HG03354 (cell line): Measurements from ENCODE around the gene EFCAB12.
"Not testable (repeated sequence)": the region's sequence is repeated elsewhere in the genome, so short reads cannot be mapped to it uniquely, and the experiment has no call there.

ENCODE experiments used
- ATAC-seq: cut with Tn5 transposase; IDR thresholded peaks from one replicate; pipeline ENCODE4 v1.9.1; 2021; ENCODE audit warnings: mild to moderate bottlenecking; ENCODE audit not compliant: unreplicated experiment, poor library complexity, severe bottlenecking

EFCAB12 gene

GRCh38 chr3:129378949-129379348, 49.5 kb downstream of the EFCAB12 start:
- no peak for ATAC-seq

GRCh38 chr3:129377615-129378014, 50.8 kb downstream of the EFCAB12 start:
- no peak for ATAC-seq

- ATAC-seq = no peak
Observed at GRCh38 chr3:129375099-129375498, 53.3 kb downstream of the EFCAB12 start.

- no peak for ATAC-seq
Observed at GRCh38 chr3:129371041-129371826, 57.2 kb downstream of the EFCAB12 start.

DNA sequence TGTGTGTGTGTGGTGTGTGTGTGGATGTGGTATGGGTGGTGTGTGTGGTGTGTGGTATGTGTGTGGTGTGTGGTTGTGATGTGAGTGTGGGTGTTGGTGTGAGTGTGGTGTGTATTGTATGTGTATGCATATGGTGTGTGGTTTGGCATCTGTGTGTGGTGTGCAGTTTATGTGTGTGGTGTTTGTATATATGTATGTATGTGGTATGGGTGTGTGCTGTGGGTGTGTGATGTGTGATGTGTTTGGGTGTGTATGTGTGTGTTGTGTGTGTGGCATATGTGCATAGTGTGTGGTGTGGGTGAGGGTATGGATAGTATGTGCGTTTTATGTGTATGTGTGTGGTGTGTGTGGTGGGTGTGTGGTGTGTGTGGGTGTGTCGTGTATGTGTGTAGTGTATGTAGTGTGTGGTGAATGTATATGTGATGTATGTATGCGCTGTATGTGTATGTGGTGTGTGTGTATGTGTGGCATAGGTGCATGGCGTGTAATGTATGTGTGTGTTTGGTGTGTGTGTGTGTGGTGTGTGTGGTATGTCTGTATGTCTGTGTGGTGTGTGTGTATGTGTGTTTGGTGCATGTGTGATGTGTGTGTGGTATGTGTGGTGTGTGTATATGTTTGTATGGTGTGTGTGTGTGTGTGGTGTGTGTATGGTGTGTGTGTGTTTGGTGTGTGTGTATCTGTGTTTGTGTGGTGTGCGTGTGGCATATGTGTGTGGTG, 58.0 kb downstream of the EFCAB12 start:
- ATAC-seq = no peak

- no peak for ATAC-seq
Observed at GRCh38 chr3:129369711-129370110, 58.7 kb downstream of the EFCAB12 start.

DNA sequence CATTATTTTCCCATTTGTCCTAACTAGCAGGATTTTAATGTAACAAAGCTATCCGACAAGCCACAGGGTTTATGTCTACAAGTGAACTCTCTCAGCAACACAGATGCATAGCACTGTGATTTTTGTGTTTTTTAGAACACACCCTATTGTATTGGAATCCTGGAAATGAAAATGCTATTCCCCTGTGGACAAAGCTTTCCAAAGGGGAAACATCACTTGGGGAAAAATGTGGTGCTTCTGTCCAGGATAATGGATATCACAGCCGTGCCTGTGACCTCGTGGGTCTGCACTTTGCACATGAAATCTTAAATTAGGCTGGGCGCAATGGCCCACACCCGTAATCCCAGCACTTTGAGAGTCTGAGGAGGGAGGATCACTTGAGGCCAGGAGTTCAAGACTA, 60.6 kb downstream of the EFCAB12 start:
- ATAC-seq = no peak

- no peak for ATAC-seq
Observed at GRCh38 chr3:129366312-129366831, 62.1 kb downstream of the EFCAB12 start.

DNA sequence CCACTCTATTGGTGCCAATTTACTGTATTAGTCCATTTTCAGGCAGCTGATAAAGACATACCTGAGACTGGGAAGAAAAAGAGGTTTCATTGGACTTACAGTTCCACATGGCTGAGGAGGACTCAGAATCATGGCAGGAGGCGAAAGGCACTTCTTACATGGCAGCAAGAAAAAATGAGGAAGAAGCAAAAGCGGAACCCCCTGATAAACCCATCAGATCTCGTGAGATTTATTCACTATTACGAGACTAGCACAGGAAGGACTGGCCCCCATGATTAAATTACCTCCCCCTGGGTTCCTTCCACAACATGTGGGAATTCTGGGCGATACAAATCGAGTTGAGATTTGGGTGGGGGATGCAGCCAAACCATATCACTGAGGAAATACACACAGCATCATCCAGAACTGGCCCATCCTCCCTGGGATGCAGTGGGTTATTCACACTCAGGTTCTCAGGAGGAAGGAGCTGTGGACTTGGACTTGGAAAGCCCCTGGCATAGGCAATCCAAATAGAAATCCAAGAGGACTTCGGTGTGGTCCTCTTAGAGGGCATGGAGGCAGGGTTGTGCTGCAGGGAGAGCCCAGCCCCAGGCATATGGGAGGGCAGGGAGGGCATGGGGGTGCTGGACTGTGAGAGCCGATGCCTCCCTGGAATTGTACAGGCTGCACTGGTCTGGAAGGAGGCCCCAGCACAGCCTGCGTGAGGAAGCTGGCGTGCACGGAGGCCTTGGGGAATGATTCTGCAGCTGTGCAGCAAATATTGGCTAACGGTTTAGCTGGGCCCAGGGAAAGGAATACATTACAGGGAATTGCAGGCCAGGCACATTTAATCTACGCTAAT, 62.9 kb downstream of the EFCAB12 start:
- no peak for ATAC-seq

DNA sequence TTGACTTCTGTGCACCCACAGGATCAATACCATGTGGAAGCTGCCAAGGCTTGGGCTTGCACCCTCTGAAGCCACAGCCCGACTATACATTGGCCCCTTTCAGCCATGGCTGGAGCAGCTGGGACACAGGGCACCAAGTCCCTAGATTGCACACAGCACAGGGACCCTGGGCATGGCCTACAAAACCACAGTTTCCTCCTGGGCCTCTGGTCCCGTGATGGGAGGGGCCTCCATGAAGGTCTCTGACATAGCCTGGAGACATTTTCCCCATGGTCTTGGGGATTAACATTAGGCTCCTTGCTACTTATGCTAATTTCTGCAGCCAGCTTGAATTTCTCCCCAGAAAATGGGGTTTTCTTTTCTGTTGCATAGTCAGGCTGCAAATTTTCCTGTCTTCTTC, 63.6 kb downstream of the EFCAB12 start:
- not testable (repeated sequence) for ATAC-seq

DNA sequence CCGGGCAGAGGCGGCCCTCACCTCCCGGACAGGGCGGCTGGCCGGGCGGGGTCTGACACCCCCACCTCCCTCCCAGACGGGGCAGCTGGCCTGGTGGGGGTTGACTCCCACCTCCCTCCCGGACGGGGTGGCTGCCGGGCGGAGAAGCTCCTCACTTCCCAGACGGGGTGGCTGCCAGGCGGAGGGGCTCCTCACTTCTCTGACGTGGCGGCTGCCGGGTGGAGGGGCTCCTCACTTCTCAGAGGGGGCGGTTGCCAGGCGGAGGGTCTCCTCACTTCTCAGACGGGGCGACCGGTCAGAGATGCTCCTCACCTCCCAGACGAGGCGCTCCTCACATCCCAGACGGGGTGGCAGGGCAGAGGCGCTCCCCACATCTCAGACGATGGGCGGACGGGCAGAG, 65.1 kb downstream of the EFCAB12 start:
- not testable (repeated sequence) for ATAC-seq

GRCh38 chr3:129360705-129361460, 67.6 kb downstream of the EFCAB12 start:
- ATAC-seq = no peak

- ATAC-seq = no peak
Observed at GRCh38 chr3:129360171-129360611, 68.2 kb downstream of the EFCAB12 start.

GRCh38 chr3:129358772-129359371, 69.6 kb downstream of the EFCAB12 start:
- ATAC-seq = no peak

DNA sequence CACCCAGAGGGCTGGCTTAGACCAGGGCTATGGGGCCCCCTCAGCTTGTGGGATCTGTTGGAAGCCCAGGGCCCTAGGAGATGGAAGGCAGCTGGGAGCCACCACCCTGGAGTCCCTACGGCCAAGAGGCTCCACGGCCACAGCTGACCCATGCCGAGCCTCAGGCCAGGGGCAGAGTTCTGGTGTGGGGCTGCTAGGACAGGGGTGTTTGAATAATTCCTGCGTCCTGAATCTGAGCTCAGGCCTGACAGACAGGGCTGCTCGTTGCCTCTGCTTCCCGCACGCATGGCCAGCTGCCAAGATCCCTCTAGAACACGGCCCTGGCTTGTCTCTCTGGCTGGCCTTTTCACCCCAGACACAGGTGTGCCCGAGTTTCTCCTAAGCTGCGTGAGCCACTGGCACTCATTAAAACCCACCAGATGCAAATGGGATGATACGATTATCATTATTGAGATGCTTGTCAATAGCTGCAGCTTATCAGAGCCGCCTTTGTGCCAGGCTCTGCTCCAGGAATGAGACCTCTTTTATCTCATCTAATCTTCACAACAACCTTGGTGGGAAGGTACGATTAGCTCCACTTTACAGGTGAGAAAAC, 70.2 kb downstream of the EFCAB12 start:
- ATAC-seq = no peak

DNA sequence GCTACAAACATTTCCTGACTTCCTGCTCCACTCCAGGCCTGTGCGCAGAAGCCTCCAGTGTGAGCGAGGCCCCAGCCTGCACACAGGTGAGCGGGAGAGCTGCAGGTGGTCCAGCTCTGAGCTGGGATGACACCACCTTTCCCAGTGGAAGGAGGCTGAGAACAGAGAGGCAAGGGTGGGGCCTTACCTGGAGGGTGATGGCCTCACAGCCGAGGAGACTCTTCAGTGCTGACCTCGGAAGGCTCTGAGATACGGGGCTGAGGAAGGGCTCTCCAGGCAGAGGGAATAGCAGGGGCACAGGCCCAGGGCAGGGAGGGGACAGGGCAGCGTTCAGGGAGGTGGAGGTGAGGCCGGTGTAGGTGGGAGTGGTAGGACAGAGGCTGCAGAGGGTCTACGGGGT, 70.8 kb downstream of the EFCAB12 start:
- ATAC-seq = no peak

- no peak for ATAC-seq
Observed at GRCh38 chr3:129356756-129357425, 71.5 kb downstream of the EFCAB12 start.

DNA sequence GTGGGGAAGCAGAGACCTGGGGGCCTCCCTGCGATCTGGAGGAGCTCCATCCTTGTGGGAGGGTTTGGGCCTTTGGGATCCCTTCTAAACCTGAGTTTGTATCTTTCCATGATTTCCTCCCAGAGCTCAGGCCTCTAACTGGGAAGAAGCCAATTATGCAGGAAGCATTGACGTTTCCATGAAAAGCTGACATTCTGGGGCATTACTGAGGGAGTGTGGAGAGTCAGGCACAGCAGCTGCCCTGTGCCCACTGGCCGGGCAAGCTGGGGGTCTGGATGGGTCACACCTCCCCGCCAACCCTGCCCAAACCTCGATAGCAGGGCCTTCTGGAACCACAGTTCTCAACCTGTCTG, 74.9 kb downstream of the EFCAB12 start:
- ATAC-seq = no peak
